Endothelial cell of umbilical vein (primary cell): Measurements from ENCODE around the gene PLB1. TPM values are rescaled to one million over a fixed set of nuclear protein-coding genes. Genes with fewer than 3 reads are reported as not detected.

Experiments
- BruUV-seq: library from RNA; stranded (reverse); fragments of 400-500 nt; replicated peaks from 2 replicates; lab custom pipeline; 2021; lab: Mats Ljungman, UMichigan
- CTCF ChIA-PET: fragments of 300-600, 350-600 bp; sonication (Branson Sonifier 250); formaldehyde crosslinking; loops from one replicate; lab custom pipeline; 2021; ENCODE audit warnings: antibody characterized with exemption, inconsistent platforms; lab: Charles Lee
- POLR2A ChIA-PET: fragments of 300-600, 350-600 bp; sonication (Branson Sonifier 250); formaldehyde crosslinking; loops from one replicate; lab custom pipeline; 2021; ENCODE audit warnings: antibody characterized with exemption, inconsistent platforms; lab: Charles Lee
- DNase-seq: peaks from one replicate; pipeline ENCODE4 v3.0.0-alpha.2; 2011; ENCODE audit warnings: low read depth, low spot score
- FAIRE-seq: peaks from 2 replicates; lab custom pipeline; 2011; peaks lifted over from hg19 to GRCh38; lab: Jason Lieb, UNC
- H2AFZ ChIP-seq: 2 replicates; pipeline ENCODE4 v1.6.0; 2012; ENCODE audit warnings: low read depth, low read length, control low read depth, inconsistent platforms
- H3K27ac ChIP-seq: 2 replicates; pipeline ENCODE4 v1.5.1; 2011; ENCODE audit warnings: low read depth, mild to moderate bottlenecking, control low read depth, low read length, moderate library complexity; ENCODE audit not compliant: insufficient read depth
- H3K27me3 ChIP-seq, 2 experiments: 2 replicates each; pipeline versions ENCODE4 v1.6.0 to v1.6.1; 2011; ENCODE audit warnings: low read length in 2 of 2, mixed read lengths in 1 of 2; ENCODE audit not compliant: control insufficient read depth in 2 of 2, insufficient read depth in 2 of 2
- H3K36me3 ChIP-seq, 2 experiments: 2 replicates in 1 of 2; 3 replicates in 1 of 2; pipeline ENCODE4 v1.5.1; 2011; ENCODE audit warnings: low read length in 2 of 2, mild to moderate bottlenecking in 1 of 2, moderate library complexity in 1 of 2; ENCODE audit not compliant: control insufficient read depth in 2 of 2, insufficient read depth in 2 of 2; ENCODE audit errors: extremely low read depth in 1 of 2
- H3K4me1 ChIP-seq: 3 replicates; pipeline ENCODE4 v1.5.1; 2011; ENCODE audit warnings: mild to moderate bottlenecking, low read length; ENCODE audit not compliant: control insufficient read depth, insufficient read depth; ENCODE audit errors: extremely low read depth
- H3K4me2 ChIP-seq: 2 replicates; pipeline ENCODE4 v1.6.1; 2011; ENCODE audit warnings: low read length, control low read depth, mixed read lengths; ENCODE audit not compliant: insufficient read depth
- H3K4me3 ChIP-seq, 3 experiments: fragments of 200-600 bp in 1 of 3; sonication (generic), shearing (Covaris generic) in 1 of 3; replicated peaks in 1 of 3; 2 replicates each; pipeline ENCODE4 v1.5.1; 2011 to 2016; ENCODE audit warnings: control low read depth in 3 of 3, low read length in 3 of 3, mild to moderate bottlenecking in 2 of 3, inconsistent platforms in 1 of 3, low read depth in 1 of 3, moderate library complexity in 1 of 3; ENCODE audit not compliant: insufficient read depth in 1 of 3
- H3K79me2 ChIP-seq: 2 replicates; pipeline ENCODE4 v1.6.0; 2012; ENCODE audit warnings: low read length, inconsistent platforms; ENCODE audit not compliant: control insufficient read depth, insufficient read depth
- H3K9ac ChIP-seq: replicated peaks from 2 replicates; pipeline ENCODE3; 2011; ENCODE audit warnings: low read length, control low read depth; ENCODE audit not compliant: insufficient read depth; ENCODE audit errors: extremely low read depth
- H3K9me1 ChIP-seq: replicated peaks from 3 replicates; pipeline ENCODE4 v1.6.0; 2011; ENCODE audit warnings: mild to moderate bottlenecking, low read length; ENCODE audit not compliant: control insufficient read depth, insufficient read depth; ENCODE audit errors: extremely low read depth
- H3K9me3 ChIP-seq: replicated peaks from 2 replicates; pipeline ENCODE4 v1.5.1; 2012; ENCODE audit warnings: low read length, inconsistent platforms; ENCODE audit not compliant: control insufficient read depth, insufficient read depth
- H4K20me1 ChIP-seq: replicated peaks from 2 replicates; pipeline ENCODE3; 2011; ENCODE audit warnings: mild to moderate bottlenecking, low read length; ENCODE audit not compliant: control insufficient read depth, insufficient read depth; ENCODE audit errors: extremely low read depth
- EZH2 ChIP-seq: IDR thresholded peaks from 2 replicates; pipeline ENCODE4 v1.6.1; 2012; ENCODE audit warnings: borderline replicate concordance, low read depth, mild to moderate bottlenecking, moderate library complexity, low read length, inconsistent platforms; ENCODE audit not compliant: severe bottlenecking
- FOS ChIP-seq: IDR thresholded peaks from 2 replicates; pipeline ENCODE4 v1.6.1; 2011; ENCODE audit warnings: mild to moderate bottlenecking, low read length, moderate library complexity, borderline replicate concordance; ENCODE audit not compliant: insufficient read depth
- GATA2 ChIP-seq: IDR thresholded peaks from 2 replicates; pipeline ENCODE4 v1.7.0; 2011; ENCODE audit warnings: low read depth, mild to moderate bottlenecking, moderate library complexity, mixed read lengths, low read length; ENCODE audit not compliant: insufficient read length, insufficient read depth
- JUN ChIP-seq: IDR thresholded peaks from 2 replicates; pipeline ENCODE4 v1.6.1; 2011; ENCODE audit warnings: borderline replicate concordance, low read depth; ENCODE audit not compliant: insufficient read length, insufficient read depth
- MAX ChIP-seq: IDR thresholded peaks from 2 replicates; pipeline ENCODE4 v1.6.1; 2011; ENCODE audit not compliant: insufficient read depth, insufficient read length
- MYC ChIP-seq: IDR thresholded peaks from one replicate; pipeline ENCODE4 v1.6.1; 2011; ENCODE audit warnings: mild to moderate bottlenecking, low read depth, low read length
- POLR2A ChIP-seq: IDR thresholded peaks from 2 replicates; pipeline ENCODE4 v1.6.1; 2012; ENCODE audit warnings: low read depth, mild to moderate bottlenecking, control low read depth, low read length
- POLR2AphosphoS5 ChIP-seq: IDR thresholded peaks from 2 replicates; pipeline ENCODE4 v1.6.1; 2012; ENCODE audit warnings: low read depth, mild to moderate bottlenecking, control low read depth, low read length, moderate library complexity; ENCODE audit not compliant: insufficient read depth
- dilution Hi-C: fragments of 300-500 bp; cut with MboI; formaldehyde crosslinking; loops from one replicate; pipeline ENCODE4 v1.15.0; 2019; ENCODE audit warnings: low sequenced_read_pairs; ENCODE audit not compliant: extremely low pct_ligation_motif_present
- intact Hi-C: fragments of 100-400 bp; cut with micrococcal nuclease; formaldehyde crosslinking; loops from one replicate; pipeline ENCODE4 v1.10.0; 2022
- polyA plus RNA-seq, 4 experiments: library from polyadenylated mRNA; depleted of rRNA in 3 of 4; stranded (reverse) in 3 of 4; unstranded in 1 of 4; fragments of >200 nt; gene quantifications; 2 replicates each; pipeline versions ENCODE4 v1.2.1 to v1.2.3, GENCODE V29; 2011 to 2012; ENCODE audit warnings: missing spikeins in 1 of 4
- total RNA-seq: library from RNA; stranded (reverse); gene quantifications from 2 replicates; pipeline ENCODE4 v1.2.3, GENCODE V29; 2021
- TF ChIP-seq, protein P1 (sequence below), 2 donors: IDR thresholded peaks; 1 replicate in 1 of 2; 2 replicates in 1 of 2; pipeline ENCODE4 v1.5.1; 2011; ENCODE audit warnings: low read length in 2 of 2, mild to moderate bottlenecking in 2 of 2, moderate library complexity in 2 of 2, control low read depth in 1 of 2, inconsistent platforms in 1 of 2, low read depth in 1 of 2; ENCODE audit not compliant: insufficient read depth in 1 of 2; ENCODE audit errors: extremely low read depth in 1 of 2

Gene PLB1
- total and polyA plus RNA-seq, 2 donors (not counting 3 experiments of a cell fraction or from before 2014, with no cell fraction given), result 0.75 to 0.80 TPM

DNA sequence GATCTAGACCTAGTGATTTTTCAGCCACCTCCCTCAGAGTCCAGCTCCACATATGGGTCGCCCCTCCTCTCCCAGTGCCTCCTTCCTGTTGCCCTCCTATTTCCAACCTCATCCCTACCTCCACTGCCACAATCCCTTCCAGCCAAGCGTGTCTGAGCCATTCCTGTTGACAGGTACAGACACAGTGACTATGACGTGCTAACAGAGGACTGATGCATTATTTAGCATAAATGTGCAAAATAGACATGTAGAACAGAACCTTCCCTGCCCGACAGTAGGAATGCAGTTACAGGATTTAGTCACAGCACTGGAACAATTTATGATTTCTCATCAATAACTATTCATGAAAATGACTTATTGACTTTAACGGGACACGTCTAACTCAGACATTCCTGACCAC lies 171.4 kb downstream of the PLB1 start:
- no peaks in the 10 kb centered on the region for H3K27me3 ChIP-seq
- no peaks in the 10 kb centered on the region for H4K20me1 ChIP-seq
- dilution Hi-C loops, result no loop called here
- H3K9me3 ChIP-seq, result no peaks in the 10 kb centered on the region
- DNase-seq, result no peak
- H3K27ac ChIP-seq, result no peak overlapping the region
- H3K4me2 ChIP-seq, result no peak overlapping the region
- ChIA-PET POLR2A (no interaction called here), CTCF (no interaction called here)
- H3K79me2 ChIP-seq, result no peaks in the 10 kb centered on the region
- H3K36me3 ChIP-seq, result no peaks in the 10 kb centered on the region
- BruUV-seq, result no TSS peak
- H3K4me3 ChIP-seq, result no peak overlapping the region
- no peak for TF ChIP-seq EZH2
- no peak for TF ChIP-seq JUN
- TF ChIP-seq POLR2A, result no peak
- TF ChIP-seq GATA2, result no peak
- no peak for TF ChIP-seq FOS
- TF ChIP-seq, protein P1, sequence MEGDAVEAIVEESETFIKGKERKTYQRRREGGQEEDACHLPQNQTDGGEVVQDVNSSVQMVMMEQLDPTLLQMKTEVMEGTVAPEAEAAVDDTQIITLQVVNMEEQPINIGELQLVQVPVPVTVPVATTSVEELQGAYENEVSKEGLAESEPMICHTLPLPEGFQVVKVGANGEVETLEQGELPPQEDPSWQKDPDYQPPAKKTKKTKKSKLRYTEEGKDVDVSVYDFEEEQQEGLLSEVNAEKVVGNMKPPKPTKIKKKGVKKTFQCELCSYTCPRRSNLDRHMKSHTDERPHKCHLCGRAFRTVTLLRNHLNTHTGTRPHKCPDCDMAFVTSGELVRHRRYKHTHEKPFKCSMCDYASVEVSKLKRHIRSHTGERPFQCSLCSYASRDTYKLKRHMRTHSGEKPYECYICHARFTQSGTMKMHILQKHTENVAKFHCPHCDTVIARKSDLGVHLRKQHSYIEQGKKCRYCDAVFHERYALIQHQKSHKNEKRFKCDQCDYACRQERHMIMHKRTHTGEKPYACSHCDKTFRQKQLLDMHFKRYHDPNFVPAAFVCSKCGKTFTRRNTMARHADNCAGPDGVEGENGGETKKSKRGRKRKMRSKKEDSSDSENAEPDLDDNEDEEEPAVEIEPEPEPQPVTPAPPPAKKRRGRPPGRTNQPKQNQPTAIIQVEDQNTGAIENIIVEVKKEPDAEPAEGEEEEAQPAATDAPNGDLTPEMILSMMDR (IDR thresholded peaks at IDR 0.05; ENCODE audit: extremely low read depth in 1 of 2, insufficient read depth in 1 of 2, low read depth in 1 of 2, low read length in 2 of 2), result no peak
- TF ChIP-seq MAX, result no peak
- no peak for TF ChIP-seq POLR2AphosphoS5
- no peak for TF ChIP-seq MYC
- no peak for FAIRE-seq
- H3K9me1 ChIP-seq, result no peaks in the 10 kb centered on the region
- H3K9ac ChIP-seq, result no peak overlapping the region
- peaks cover 27% of the 10 kb centered on the region for H3K4me1 ChIP-seq
- no peak overlapping the region for H2AFZ ChIP-seq
- intact Hi-C loops, result no loop called here
